ENCODE data around the gene ATXN7.

DNA sequence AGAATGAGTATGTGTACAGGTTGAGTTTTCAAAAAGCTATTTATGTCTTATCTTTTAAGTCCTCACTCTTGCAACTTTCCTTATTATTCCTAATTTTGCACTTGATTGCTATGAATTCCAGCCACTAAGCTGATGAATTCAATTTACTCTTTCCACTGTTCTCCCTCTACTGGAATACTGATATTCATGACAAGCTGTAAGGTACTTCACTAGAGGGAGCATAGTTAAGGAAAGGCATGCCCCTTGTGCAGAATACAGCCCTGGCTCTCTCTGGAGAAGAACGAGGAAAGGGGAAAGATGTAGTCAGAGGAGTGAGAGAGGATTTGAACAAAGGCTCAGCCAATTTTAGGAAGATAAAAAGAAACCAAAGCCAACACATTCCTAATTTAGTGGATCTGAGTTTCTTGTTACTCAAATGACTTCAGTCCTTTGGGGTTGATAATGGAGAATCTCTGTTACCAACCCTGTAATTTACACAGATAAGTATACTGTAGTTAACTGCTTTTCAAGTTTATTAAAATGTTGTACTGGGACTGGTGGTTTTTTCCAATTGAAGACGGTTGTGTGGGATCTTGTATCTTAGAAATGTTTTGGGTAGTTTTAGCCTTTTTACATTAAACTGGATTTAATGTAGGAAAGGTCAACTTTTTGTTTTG lies 44.5 kb downstream of the ATXN7 start:
- TF ChIP-seq, protein P1, sequence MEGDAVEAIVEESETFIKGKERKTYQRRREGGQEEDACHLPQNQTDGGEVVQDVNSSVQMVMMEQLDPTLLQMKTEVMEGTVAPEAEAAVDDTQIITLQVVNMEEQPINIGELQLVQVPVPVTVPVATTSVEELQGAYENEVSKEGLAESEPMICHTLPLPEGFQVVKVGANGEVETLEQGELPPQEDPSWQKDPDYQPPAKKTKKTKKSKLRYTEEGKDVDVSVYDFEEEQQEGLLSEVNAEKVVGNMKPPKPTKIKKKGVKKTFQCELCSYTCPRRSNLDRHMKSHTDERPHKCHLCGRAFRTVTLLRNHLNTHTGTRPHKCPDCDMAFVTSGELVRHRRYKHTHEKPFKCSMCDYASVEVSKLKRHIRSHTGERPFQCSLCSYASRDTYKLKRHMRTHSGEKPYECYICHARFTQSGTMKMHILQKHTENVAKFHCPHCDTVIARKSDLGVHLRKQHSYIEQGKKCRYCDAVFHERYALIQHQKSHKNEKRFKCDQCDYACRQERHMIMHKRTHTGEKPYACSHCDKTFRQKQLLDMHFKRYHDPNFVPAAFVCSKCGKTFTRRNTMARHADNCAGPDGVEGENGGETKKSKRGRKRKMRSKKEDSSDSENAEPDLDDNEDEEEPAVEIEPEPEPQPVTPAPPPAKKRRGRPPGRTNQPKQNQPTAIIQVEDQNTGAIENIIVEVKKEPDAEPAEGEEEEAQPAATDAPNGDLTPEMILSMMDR (IDR thresholded peaks at IDR 0.05), result no peak
- no peak for TF ChIP-seq POLR2AphosphoS5 (IDR thresholded peaks at IDR 0.05)
- TF ChIP-seq POLR2A (IDR thresholded peaks at IDR 0.05), result no peak

Data from breast epithelium (tissue), 3 donors.